Adrenal gland (tissue), 12 donors: ENCODE measurements around the gene TIGD2. TPM values are rescaled to one million over a fixed set of nuclear protein-coding genes. Genes with fewer than 3 reads are reported as not detected.

ENCODE experiments used
- DNase-seq, 7 donors: peaks; one replicate each; pipeline ENCODE4 v3.0.0-alpha.2; 2019 to 2020
- H3K27ac ChIP-seq, 5 donors: fragments of 200-600 bp; sonication (generic) in 4 of 5; 1 replicate in 3 of 5; 2 replicates in 2 of 5; pipeline versions ENCODE4 v1.5.1 to v1.8.0; 2016 to 2020; ENCODE audit warnings: mild to moderate bottlenecking in 1 of 5
- H3K27me3 ChIP-seq: fragments of 200-600 bp; 2 replicates; pipeline ENCODE4 v1.8.0; 2021
- H3K36me3 ChIP-seq, 2 donors: fragments of 200-600 bp; replicated peaks in 1 of 2; 1 replicate in 1 of 2; 2 replicates in 1 of 2; pipeline versions ENCODE4 v1.5.1 to v1.8.0; 2018 to 2022
- H3K4me1 ChIP-seq, 2 donors: fragments of 200-600 bp; replicated peaks in 1 of 2; 1 replicate in 1 of 2; 2 replicates in 1 of 2; pipeline versions ENCODE4 v1.5.1 to v1.8.0; 2018 to 2021
- H3K4me3 ChIP-seq, 4 donors: fragments of 200-600 bp; sonication (generic) in 3 of 4; one replicate each; pipeline ENCODE4 v1.5.1; 2016 to 2018
- H3K9me3 ChIP-seq, 3 donors: fragments of 200-600 bp; sonication (generic) in 1 of 3; replicated peaks in 1 of 3; 1 replicate in 2 of 3; 2 replicates in 1 of 3; pipeline versions ENCODE4 v1.5.1 to v1.8.0; 2016 to 2021
- CTCF ChIP-seq, 6 experiments: fragments of 450-650 bp in 4 of 6; fragments of 200-600 bp in 2 of 6; sonication (generic) in 1 of 6; IDR thresholded peaks; 1 replicate in 5 of 6; 2 replicates in 1 of 6; pipeline versions ENCODE4 v1.5.1 to v1.8.0; 2016 to 2021; ENCODE audit warnings: antibody characterized with exemption in 6 of 6, mild to moderate bottlenecking in 2 of 6, moderate library complexity in 1 of 6
- POLR2A ChIP-seq, 2 donors: fragments of 450-650 bp; IDR thresholded peaks; one replicate each; pipeline ENCODE4 v1.6.1; 2017; ENCODE audit warnings: antibody characterized with exemption in 2 of 2, mild to moderate bottlenecking in 2 of 2, moderate library complexity in 1 of 2
- WGBS, 4 donors: extraction: QIAGEN DNeasy Blood & Tissue Kit in 2 of 4; methylation state at CpG; one replicate each; pipeline versions ENCODE4 v1.1.5 to v1.1.7; 2013 to 2017; 5-methylcytosine and 5-hydroxymethylcytosine counted together
- intact Hi-C, 2 donors: fragments of 100-400 bp; cut with DNase I; formaldehyde crosslinking; loops; one replicate each; pipeline versions ENCODE4 v1.14.1 to v1.15.0; 2022 to 2023
- polyA plus RNA-seq, 3 donors: library from polyadenylated mRNA; stranded (reverse); fragments of 200-250 nt in 2 of 3; fragments of 350-450 nt in 1 of 3; fragmentation: Illumina TruSeq in 1 of 3; extraction: RNeasy Lipid Tissue Mini Kit (QIAGEN cat#74804) in 1 of 3; gene quantifications; one replicate each; pipeline ENCODE4 v1.2.3, GENCODE V29; 2013 to 2014
- total RNA-seq, 9 donors: library from RNA; depleted of rRNA in 4 of 9; stranded (reverse); fragments of >200 nt in 4 of 9; fragments of 120-200 nt in 1 of 9; fragmentation: NEBNext Ultra II Directional in 1 of 9; extraction: Animal tissue kit (Norgen Biotek cat#: 25700) in 1 of 9; gene quantifications; one replicate each; pipeline versions ENCODE4 v1.1.0 to v1.2.4, GENCODE V29; 2013 to 2023
- donor health status: healthy with polysubstance abuse.
- donor health status: Bipolar disorder and iron deficiency.
- donor health status: DM: yes; HTN: yes; CAD: no.
- donor health status: DM: no; HTN: no; CAD: no.
- donor health status: DM: no; HTN: no; CAD: no.
- donor health status: DM: yes; HTN: yes; CAD: no.

TIGD2 gene
- total and polyA plus RNA-seq, 12 donors: 1.4 to 8.8 (median 4.2) TPM

- 92 to 94% (median 93%) methylated on average over 1 of the region's 1 CpG for WGBS, 4 donors
- intact Hi-C loops: no loop called here
Measured at GRCh38 chr4:89078300-89078699, 33.0 kb upstream of the TIGD2 start.

GRCh38 chr4:89099034-89099433, 12.3 kb upstream of the TIGD2 start:
- Histone ChIP-seq H3K27me3 (no peaks in the 10 kb centered on the region), H3K36me3 (no peaks in the 10 kb centered on the region), H3K4me3 (no peak overlapping the region), H3K27ac (no peak overlapping the region), H3K9me3 (no peaks in the 10 kb centered on the region), H3K4me1 (no peaks in the 10 kb centered on the region)
- no peak for TF ChIP-seq POLR2A (IDR thresholded peaks at IDR 0.05)
- no peak for TF ChIP-seq CTCF (IDR thresholded peaks at IDR 0.05)
- intact Hi-C loops: no loop called here
- no peak for DNase-seq
- WGBS, 4 donors: 73 to 84% (median 76%) methylated on average over 2 of the region's 2 CpGs

More at GRCh38 chr4:89078300-89078699, 33.0 kb upstream of the TIGD2 start:
- Histone ChIP-seq H3K9me3 (no peaks in the 10 kb centered on the region), H3K4me3 (no peak overlapping the region), H3K27me3 (no peaks in the 10 kb centered on the region), H3K4me1 (no peaks in the 10 kb centered on the region), H3K36me3 (no peaks in the 10 kb centered on the region), H3K27ac (no peak overlapping the region)
- TF ChIP-seq CTCF (IDR thresholded peaks at IDR 0.05) (no peak), POLR2A (IDR thresholded peaks at IDR 0.05) (no peak)
- no peak for DNase-seq

- no peak for DNase-seq
- Histone ChIP-seq H3K36me3 (no peaks in the 10 kb centered on the region), H3K4me3 (no peak overlapping the region), H3K27ac (no peak overlapping the region), H3K9me3 (no peaks in the 10 kb centered on the region), H3K4me1 (no peaks in the 10 kb centered on the region), H3K27me3 (no peaks in the 10 kb centered on the region)
- no peak for TF ChIP-seq POLR2A (IDR thresholded peaks at IDR 0.05)
- no peak for TF ChIP-seq CTCF (IDR thresholded peaks at IDR 0.05)
- intact Hi-C loops: no loop called here
- 91 to 97% (median 95%) methylated on average over 1 of the region's 1 CpG for WGBS, 4 donors
Measured at GRCh38 chr4:89099471-89099870, 11.9 kb upstream of the TIGD2 start.

GRCh38 chr4:89100853-89101252, 10.5 kb upstream of the TIGD2 start:
- intact Hi-C loops: no loop called here
- Histone ChIP-seq H3K4me1 (no peaks in the 10 kb centered on the region), H3K27ac (no peak overlapping the region), H3K36me3 (no peaks in the 10 kb centered on the region), H3K9me3 (no peaks in the 10 kb centered on the region), H3K4me3 (no peak overlapping the region), H3K27me3 (no peaks in the 10 kb centered on the region)
- no peak for TF ChIP-seq CTCF (IDR thresholded peaks at IDR 0.05)
- no peak for TF ChIP-seq POLR2A (IDR thresholded peaks at IDR 0.05)
- 64 to 78% (median 74%) methylated on average over 3 of the region's 3 CpGs for WGBS, 4 donors
- no peak for DNase-seq
